Nephron (organoid): ENCODE data around the gene PPP1R12B.
"Not testable (repeated sequence)": the region's sequence is repeated elsewhere in the genome, so short reads cannot be mapped to it uniquely, and the experiment has no call there.

Experiments used
- H3K27ac Mint-ChIP-seq, 3 experiments: 2 replicates each; pipeline ENCODE4 v1.8.0; 2020; ENCODE audit warnings: mixed read lengths in 3 of 3, mild to moderate bottlenecking in 2 of 3, moderate library complexity in 1 of 3
- H3K27me3 Mint-ChIP-seq: 2 replicates; pipeline ENCODE4 v1.8.0; 2021; ENCODE audit warnings: low read depth, mild to moderate bottlenecking, moderate library complexity, mixed read lengths
- H3K36me3 Mint-ChIP-seq: 2 replicates; pipeline ENCODE4 v1.8.0; 2020; ENCODE audit warnings: low read depth, mixed read lengths
- H3K4me1 Mint-ChIP-seq: 2 replicates; pipeline ENCODE4 v1.8.0; 2020; ENCODE audit warnings: mixed read lengths
- H3K4me3 Mint-ChIP-seq, 3 experiments: 2 replicates each; pipeline ENCODE4 v1.8.0; 2020; ENCODE audit warnings: mild to moderate bottlenecking in 3 of 3, mixed read lengths in 3 of 3, moderate library complexity in 2 of 3
- H3K9me3 Mint-ChIP-seq: 2 replicates; pipeline ENCODE4 v1.8.0; 2020; ENCODE audit warnings: mixed read lengths
- TF ChIP-seq, protein P1 (sequence below), 3 experiments: fragments of 200-600 bp; sonication (generic); IDR thresholded peaks; one replicate each; pipeline ENCODE4 v1.5.0; 2021; ENCODE audit warnings: antibody characterized with exemption in 3 of 3; ENCODE audit not compliant: unreplicated experiment in 3 of 3

PPP1R12B gene

DNA sequence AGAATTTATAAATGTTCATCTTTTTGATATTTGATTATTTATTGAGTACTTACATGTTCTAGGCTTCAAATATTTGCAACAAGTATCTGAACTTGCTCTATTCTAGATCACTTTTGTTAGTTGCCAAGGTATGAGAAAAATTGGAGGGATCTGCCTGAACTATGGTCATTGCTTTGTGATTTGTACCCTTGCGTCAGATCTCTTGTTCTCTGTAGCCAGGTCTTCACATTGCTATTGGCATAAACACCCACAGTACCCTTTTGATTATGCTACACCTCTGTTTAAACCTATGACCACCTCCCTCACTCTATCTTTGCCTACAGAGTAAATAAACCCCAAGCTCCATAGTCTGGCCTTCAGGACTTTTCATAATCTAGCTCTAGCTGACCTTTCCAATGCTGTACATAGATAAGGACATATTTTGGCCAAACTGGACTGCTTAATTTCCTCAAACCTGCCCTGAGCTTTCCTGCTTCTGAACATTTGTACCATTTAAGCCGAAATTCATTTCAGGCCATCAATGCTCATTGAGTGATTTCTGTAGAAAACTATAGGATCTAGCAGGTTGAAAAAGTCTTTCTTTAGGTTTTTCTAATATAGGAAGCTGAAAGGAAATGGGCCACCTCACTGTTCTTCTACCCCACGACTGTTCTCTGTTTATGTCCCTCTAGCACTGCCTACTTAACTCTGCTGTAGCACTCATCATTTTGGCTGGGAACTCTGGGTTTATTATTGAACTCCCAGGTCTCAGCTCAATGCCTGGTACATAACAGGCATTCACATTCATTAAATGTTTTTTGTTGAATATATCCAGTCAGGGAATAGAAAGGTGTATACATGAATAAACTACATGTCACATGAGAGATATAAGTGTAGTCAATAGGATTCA, 84.9 kb downstream of the PPP1R12B start:
- TF ChIP-seq, protein P1, sequence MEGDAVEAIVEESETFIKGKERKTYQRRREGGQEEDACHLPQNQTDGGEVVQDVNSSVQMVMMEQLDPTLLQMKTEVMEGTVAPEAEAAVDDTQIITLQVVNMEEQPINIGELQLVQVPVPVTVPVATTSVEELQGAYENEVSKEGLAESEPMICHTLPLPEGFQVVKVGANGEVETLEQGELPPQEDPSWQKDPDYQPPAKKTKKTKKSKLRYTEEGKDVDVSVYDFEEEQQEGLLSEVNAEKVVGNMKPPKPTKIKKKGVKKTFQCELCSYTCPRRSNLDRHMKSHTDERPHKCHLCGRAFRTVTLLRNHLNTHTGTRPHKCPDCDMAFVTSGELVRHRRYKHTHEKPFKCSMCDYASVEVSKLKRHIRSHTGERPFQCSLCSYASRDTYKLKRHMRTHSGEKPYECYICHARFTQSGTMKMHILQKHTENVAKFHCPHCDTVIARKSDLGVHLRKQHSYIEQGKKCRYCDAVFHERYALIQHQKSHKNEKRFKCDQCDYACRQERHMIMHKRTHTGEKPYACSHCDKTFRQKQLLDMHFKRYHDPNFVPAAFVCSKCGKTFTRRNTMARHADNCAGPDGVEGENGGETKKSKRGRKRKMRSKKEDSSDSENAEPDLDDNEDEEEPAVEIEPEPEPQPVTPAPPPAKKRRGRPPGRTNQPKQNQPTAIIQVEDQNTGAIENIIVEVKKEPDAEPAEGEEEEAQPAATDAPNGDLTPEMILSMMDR (IDR thresholded peaks at IDR 0.05; ENCODE audit: unreplicated experiment in 3 of 3), result no peak
- no peak overlapping the region for H3K4me3 Mint-ChIP-seq
- no peaks in the 10 kb centered on the region for H3K9me3 Mint-ChIP-seq
- H3K36me3 Mint-ChIP-seq, result peaks cover 26% of the 10 kb centered on the region
- peaks cover 7% of the 10 kb centered on the region for H3K4me1 Mint-ChIP-seq
- no peak overlapping the region for H3K27ac Mint-ChIP-seq
- no peaks in the 10 kb centered on the region for H3K27me3 Mint-ChIP-seq

DNA sequence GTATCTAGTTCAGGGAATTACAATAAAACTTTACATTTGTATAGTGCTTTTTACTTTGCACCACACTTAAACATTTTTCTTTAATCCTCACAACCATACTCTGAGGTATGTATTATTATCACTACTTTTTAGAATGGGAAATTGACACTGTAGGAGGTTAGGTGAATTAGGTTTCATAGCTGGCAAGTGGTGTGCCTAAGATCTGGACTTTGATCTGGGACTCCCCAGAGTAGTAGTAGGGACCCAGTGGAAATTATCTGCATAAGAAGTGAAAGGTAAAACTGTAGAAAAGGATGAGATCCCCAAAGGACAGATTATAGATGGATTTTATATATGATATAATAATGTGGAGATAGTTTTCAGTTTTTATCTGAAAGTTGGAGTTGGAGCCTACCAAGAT, 85.6 kb downstream of the PPP1R12B start:
- Mint-ChIP-seq H3K4me1 (peaks cover 7% of the 10 kb centered on the region), H3K4me3 (no peak overlapping the region), H3K9me3 (no peaks in the 10 kb centered on the region), H3K27me3 (no peaks in the 10 kb centered on the region), H3K36me3 (peaks cover 26% of the 10 kb centered on the region), H3K27ac (no peak overlapping the region)
- TF ChIP-seq, protein P1 (IDR thresholded peaks at IDR 0.05; ENCODE audit: unreplicated experiment in 3 of 3), result no peak

DNA sequence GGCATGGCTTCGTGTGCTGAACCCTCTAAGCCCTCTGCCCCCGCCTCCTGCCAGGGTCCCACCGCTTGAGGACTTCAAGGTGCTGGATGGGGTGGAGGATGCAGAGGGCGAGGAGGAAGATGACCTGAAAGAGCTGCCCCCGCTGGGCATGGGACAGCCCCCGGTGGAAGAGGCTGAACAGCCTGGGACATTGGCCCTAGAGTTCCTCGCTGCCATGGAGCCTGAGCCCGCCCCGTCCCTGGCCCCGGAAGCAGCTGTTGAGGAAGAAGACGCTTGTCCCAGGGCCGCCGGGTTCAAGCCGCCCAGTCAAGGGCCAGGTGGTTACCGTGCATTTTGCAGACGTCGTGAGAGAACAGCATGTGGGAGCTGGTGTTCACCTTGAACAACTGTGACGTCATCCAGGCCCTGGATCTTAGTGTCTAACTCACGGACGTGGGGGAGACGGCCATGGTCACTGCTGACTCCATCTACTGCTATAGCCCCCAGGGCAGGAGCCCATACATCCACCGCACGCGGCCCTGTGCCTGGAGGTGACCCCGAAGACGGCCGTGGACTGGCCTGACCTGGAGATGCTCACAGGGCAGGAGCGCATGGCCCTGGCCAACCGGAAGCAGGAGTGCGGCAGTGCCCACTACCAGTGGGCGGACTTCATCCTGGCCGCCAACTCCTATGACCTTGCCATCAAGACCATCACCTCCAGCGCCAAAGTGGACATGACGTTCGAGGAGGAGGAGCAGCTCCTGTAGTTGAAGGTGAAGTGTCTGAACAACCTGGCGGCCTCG, 90.1 kb downstream of the PPP1R12B start:
- H3K27ac Mint-ChIP-seq, result no peak overlapping the region
- peaks cover 33% of the 10 kb centered on the region for H3K36me3 Mint-ChIP-seq
- H3K4me1 Mint-ChIP-seq, result peaks cover 7% of the 10 kb centered on the region
- TF ChIP-seq, protein P1 (IDR thresholded peaks at IDR 0.05; ENCODE audit: unreplicated experiment in 3 of 3), result no peak
- H3K27me3 Mint-ChIP-seq, result no peaks in the 10 kb centered on the region
- no peak overlapping the region for H3K4me3 Mint-ChIP-seq
- H3K9me3 Mint-ChIP-seq, result no peaks in the 10 kb centered on the region

DNA sequence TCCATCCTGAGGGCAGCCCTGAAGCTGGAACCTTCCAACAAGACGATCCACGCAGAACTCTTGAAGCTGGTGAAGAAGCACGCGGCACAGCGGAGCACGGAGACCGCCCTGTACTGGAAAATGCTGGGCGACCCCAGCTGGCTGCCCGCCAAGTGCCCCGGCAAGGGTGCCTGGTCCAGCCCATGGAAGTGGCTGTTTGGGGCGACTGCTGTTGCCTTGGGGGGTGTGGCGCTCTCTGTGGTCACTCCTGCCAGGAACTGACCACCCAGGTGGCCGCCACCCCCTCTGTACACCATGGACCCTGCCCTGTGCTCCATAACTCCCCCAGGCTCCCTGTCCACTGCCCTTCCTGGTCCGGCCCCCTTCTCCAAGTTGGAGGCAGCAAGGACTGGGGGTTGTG, 90.8 kb downstream of the PPP1R12B start:
- Mint-ChIP-seq H3K4me1 (peaks cover under 1% of the 10 kb centered on the region), H3K9me3 (no peaks in the 10 kb centered on the region), H3K27me3 (no peaks in the 10 kb centered on the region), H3K27ac (no peak overlapping the region), H3K36me3 (peaks cover 28% of the 10 kb centered on the region), H3K4me3 (no peak overlapping the region)
- TF ChIP-seq, protein P1 (IDR thresholded peaks at IDR 0.05; ENCODE audit: unreplicated experiment in 3 of 3), result no peak

DNA sequence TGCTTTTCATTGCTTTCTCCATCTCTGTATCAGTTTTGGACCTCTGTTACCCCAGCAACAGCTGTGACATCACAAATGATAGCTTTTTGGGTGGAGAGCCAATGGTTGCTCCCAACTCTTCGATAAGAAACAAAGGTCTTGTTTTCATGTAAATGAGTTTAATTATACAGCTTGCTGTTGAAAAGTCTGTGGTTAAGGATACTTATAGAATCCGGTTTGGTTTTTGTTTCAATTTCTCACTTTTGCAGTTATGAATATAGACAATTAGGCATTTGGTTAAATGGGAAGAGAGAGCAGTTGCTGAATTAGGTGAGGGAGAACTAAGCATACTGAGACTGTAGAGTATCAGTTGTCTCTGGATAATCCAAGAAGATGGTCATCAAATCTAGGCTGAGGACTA, 99.6 kb downstream of the PPP1R12B start:
- not testable (repeated sequence) for H3K27me3 Mint-ChIP-seq, H3K9me3 Mint-ChIP-seq, H3K27ac Mint-ChIP-seq, H3K4me3 Mint-ChIP-seq
- H3K4me1 Mint-ChIP-seq, result peaks cover 11% of the 10 kb centered on the region
- H3K36me3 Mint-ChIP-seq, result peaks cover 46% of the 10 kb centered on the region

DNA sequence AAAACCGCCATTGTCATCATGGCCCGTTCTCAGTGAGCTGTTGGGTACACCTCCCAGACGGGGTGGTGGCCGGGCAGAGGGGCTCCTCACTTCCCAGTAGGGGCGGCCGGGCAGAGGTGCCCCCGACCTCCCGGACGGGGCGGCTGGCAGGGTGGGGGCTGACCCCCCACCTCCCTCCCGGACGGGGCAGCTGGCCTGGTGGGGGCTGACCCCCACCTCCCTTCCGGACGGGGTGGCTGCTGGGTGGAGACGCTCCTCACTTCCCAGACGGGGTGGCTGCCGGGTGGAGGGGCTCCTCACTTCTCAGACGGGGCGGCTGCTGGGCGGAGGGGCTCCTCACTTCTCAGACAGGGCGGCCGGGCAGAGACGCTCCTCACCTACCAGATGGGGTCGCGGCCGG, 103.1 kb downstream of the PPP1R12B start:
- H3K27ac Mint-ChIP-seq, H3K4me3 Mint-ChIP-seq, H3K9me3 Mint-ChIP-seq, H3K27me3 Mint-ChIP-seq: not testable (repeated sequence)
- H3K4me1 Mint-ChIP-seq, result peaks cover 11% of the 10 kb centered on the region
- peaks cover 45% of the 10 kb centered on the region for H3K36me3 Mint-ChIP-seq
